MV-4-11 (cell line): Measurements from ENCODE around the gene CALB2.
"Not testable (repeated sequence)": the region's sequence is repeated elsewhere in the genome, so short reads cannot be mapped to it uniquely, and the experiment has no call there.

Experiments used
- DNase-seq: peaks from one replicate; lab custom pipeline; 2025; lab: John Stamatoyannopoulos, UW

CALB2 gene

GRCh38 chr16:71352963-71353460, 5.5 kb upstream of the CALB2 start:
- DNase-seq: no peak

GRCh38 chr16:71353736-71354135, 4.8 kb upstream of the CALB2 start:
- DNase-seq: no peak

GRCh38 chr16:71354156-71354555, 4.4 kb upstream of the CALB2 start:
- no peak for DNase-seq

- DNase-seq: no peak
These were observed 2.3 kb upstream of the CALB2 start for GRCh38 chr16:71356051-71356740.

- not testable (repeated sequence) for DNase-seq
These were observed 1.6 kb upstream of the CALB2 start for GRCh38 chr16:71356936-71357335.

GRCh38 chr16:71357681-71358080, 842 bp upstream of the CALB2 start:
- DNase-seq: no peak

- DNase-seq: no peak
These were observed 908 bp downstream of the CALB2 start for GRCh38 chr16:71359431-71359830.

GRCh38 chr16:71360378-71360777, 1.9 kb downstream of the CALB2 start:
- no peak for DNase-seq

- DNase-seq: no peak
These were observed 5.7 kb downstream of the CALB2 start for GRCh38 chr16:71364133-71364681.

- DNase-seq: no peak
These were observed 6.5 kb downstream of the CALB2 start for GRCh38 chr16:71365021-71365420.

- no peak for DNase-seq
These were observed 8.9 kb downstream of the CALB2 start for GRCh38 chr16:71367241-71367976.

GRCh38 chr16:71368958-71369357, 10.4 kb downstream of the CALB2 start:
- no peak for DNase-seq

GRCh38 chr16:71369494-71369893, 11.0 kb downstream of the CALB2 start:
- DNase-seq: no peak

- no peak for DNase-seq
These were observed 12.7 kb downstream of the CALB2 start for GRCh38 chr16:71371237-71371636.

GRCh38 chr16:71373073-71373472, 14.6 kb downstream of the CALB2 start:
- DNase-seq: no peak

GRCh38 chr16:71376465-71377157, 18.1 kb downstream of the CALB2 start:
- no peak for DNase-seq

GRCh38 chr16:71379711-71380110, 21.2 kb downstream of the CALB2 start:
- no peak for DNase-seq

GRCh38 chr16:71380831-71381230, 22.3 kb downstream of the CALB2 start:
- DNase-seq: no peak

GRCh38 chr16:71383054-71383773, 24.7 kb downstream of the CALB2 start:
- peak; percentile 11 for DNase-seq

- DNase-seq: no peak
These were observed 25.7 kb downstream of the CALB2 start for GRCh38 chr16:71384073-71384724.
